Frontal cortex (tissue), 4 donors: Measurements from ENCODE around the gene CYLD. TPM values are rescaled to one million over a fixed set of nuclear protein-coding genes. Genes with fewer than 3 reads are reported as not detected.
A peak's percentile ranks its signal among the peaks of the same experiment; 100 is the strongest.

Experiments used
- DNase-seq, 2 donors: peaks; one replicate each; pipeline ENCODE4 v3.0.0; 2012; ENCODE audit warnings: low spot score in 2 of 2
- FAIRE-seq: peaks from 2 replicates; lab custom pipeline; 2012; peaks lifted over from hg19 to GRCh38; lab: Jason Lieb, UNC
- total RNA-seq: library from RNA; depleted of rRNA; stranded (reverse); fragments of >200 nt; gene quantifications from one replicate; pipeline ENCODE4 v1.2.3, GENCODE V29; 2014
- donor health status: control.
- donor health status: control.
- donor health status: control.

The CYLD gene
- total RNA-seq, 1 donor from 2014 or later, result 35.9 TPM

DNA sequence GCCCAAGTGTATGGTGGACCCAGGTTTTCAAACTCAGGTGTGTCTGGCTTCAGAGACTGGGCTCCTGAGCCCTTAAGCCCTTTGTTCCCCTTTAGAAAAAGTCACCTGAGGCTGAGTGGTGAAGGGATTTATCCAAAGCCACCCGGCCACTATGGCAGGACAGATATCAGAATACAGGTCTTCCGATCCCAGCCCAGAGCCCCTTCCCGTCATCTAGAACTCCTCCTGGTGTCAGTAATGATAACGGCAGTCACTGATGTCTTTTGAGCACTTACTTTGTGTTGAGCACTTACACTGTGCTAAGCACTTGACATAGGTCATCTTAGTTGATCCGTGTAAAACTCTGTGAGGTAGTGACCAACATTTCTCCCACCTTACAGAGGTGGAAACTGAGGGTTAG, 31.9 kb upstream of the CYLD start:
- no peak for FAIRE-seq

DNA sequence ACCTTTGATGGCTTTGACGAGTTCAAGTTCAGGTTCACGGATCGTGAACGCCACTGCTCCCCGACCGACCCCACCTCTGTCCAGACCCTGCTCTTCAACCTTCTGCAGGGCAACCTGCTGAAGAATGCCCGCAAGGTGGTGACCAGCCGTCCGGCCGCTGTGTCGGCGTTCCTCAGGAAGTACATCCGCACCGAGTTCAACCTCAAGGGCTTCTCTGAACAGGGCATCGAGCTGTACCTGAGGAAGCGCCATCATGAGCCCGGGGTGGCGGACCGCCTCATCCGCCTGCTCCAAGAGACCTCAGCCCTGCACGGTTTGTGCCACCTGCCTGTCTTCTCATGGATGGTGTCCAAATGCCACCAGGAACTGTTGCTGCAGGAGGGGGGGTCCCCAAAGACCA, 30.8 kb upstream of the CYLD start:
- FAIRE-seq (no peak), DNase-seq (no peak)

More for the DNA sequence above, 31.9 kb upstream of the CYLD start:
- DNase-seq, result no peak

- DNase-seq (peak in 1 of 2 donors; percentile 60), FAIRE-seq (no peak)
Measured at GRCh38 chr16:50711862-50712559, 29.9 kb upstream of the CYLD start.

DNA sequence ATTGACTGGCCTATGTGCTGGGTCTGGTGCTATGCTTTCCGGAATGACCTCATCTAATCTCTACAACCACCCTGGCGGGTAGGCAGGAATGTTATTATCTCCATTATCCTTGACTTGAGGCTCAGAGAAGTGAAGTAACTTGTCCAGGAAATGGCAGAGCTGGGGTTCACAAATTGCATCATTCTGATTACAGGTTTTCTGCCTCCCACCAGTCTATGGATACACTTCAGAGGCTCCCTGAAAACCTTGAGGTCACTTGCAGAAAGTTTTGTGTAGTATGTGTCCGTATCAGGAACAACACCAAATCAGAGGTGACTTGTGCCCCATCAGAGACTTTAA, 29.4 kb upstream of the CYLD start:
- DNase-seq (no peak), FAIRE-seq (no peak)

- DNase-seq (no peak), FAIRE-seq (no peak)
Measured at GRCh38 chr16:50712956-50713355, 28.9 kb upstream of the CYLD start.

DNA sequence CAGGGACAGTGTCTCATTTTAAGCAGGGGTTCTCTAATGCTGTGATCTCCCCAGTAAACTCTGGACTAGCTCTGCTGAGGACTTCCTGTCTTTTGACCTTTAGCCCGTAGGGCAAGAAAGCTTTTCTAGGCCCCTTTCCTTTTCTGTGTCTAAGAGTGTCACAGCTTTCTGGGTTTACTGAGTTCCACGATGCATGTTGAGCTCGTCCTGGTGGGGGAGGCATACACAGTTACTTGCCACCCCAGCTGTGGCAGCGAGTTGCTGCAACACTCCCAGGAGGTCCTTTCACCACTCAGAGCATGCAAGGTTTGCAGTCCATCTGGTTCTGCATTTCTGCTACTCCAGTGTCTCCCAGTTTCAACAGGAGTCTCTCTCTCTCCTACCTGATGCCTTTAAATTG, 24.8 kb upstream of the CYLD start:
- FAIRE-seq (no peak), DNase-seq (no peak)

DNA sequence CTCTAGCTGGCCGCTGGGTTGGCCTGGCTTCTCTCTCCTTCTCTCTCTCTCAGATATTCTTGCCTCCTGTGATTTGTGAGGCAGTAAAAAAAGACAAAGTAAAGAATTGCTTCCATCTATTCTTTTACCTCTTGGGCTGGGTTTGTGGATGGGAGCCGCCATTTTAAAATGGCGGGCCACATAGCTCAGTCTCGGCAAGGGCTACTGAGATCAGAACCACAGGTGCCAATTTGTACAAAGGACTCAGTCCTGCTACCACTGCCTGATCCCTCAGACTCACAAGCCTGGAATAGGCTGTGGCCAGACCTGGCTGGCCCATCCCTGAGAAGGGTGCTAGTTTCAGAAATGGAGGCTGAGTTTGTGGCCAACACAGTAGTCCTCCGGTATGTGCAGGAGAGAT, 24.4 kb upstream of the CYLD start:
- FAIRE-seq (no peak), DNase-seq (no peak)

- FAIRE-seq, result no peak
- DNase-seq, result no peak
Measured at GRCh38 chr16:50718061-50718760, 23.7 kb upstream of the CYLD start.

GRCh38 chr16:50718761-50719400, 23.0 kb upstream of the CYLD start:
- DNase-seq (no peak), FAIRE-seq (no peak)

DNA sequence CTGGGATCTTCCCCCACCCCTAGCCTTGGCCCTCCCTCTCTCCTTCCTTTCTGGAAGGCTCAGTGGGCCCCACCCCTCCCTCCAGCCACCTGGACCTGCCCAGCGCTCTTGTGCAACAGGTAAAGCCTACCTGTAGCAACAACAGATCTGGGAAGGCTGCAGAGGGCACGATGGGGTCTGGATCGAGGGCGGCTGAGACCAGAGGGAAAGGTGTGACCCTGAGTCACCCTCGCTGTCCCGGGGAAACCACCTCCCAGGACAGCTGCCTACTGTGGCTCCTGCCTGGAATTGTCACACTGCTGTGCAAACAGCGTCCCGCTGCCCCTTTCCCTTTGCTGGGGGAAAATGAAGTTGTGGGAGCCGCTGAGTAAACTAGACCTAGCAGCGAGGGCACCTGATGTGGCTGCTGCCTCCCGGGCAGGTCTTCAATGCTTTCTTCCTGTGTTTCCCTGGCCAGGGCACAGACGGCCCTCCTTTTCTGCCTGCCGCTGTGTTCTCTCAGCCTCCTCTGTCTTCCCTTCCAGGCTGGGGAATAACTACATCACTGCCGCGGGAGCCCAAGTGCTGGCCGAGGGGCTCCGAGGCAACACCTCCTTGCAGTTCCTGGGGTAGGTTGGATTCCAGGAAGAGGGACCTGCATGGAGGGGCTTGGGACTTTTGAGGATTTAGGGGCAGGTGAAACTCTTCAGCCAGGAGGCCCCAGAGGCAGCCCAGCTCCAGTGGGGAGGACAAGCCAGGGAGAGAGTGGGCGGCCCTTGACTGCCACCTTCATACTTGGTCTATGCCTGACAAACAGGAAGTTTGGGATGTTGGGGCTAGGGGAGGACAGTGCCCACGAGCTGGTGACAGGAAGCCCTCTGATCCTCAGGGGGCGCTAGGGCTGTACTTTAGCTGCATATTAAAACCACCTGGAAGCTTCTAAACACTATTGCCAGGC, 22.2 kb upstream of the CYLD start:
- FAIRE-seq, result no peak

DNA sequence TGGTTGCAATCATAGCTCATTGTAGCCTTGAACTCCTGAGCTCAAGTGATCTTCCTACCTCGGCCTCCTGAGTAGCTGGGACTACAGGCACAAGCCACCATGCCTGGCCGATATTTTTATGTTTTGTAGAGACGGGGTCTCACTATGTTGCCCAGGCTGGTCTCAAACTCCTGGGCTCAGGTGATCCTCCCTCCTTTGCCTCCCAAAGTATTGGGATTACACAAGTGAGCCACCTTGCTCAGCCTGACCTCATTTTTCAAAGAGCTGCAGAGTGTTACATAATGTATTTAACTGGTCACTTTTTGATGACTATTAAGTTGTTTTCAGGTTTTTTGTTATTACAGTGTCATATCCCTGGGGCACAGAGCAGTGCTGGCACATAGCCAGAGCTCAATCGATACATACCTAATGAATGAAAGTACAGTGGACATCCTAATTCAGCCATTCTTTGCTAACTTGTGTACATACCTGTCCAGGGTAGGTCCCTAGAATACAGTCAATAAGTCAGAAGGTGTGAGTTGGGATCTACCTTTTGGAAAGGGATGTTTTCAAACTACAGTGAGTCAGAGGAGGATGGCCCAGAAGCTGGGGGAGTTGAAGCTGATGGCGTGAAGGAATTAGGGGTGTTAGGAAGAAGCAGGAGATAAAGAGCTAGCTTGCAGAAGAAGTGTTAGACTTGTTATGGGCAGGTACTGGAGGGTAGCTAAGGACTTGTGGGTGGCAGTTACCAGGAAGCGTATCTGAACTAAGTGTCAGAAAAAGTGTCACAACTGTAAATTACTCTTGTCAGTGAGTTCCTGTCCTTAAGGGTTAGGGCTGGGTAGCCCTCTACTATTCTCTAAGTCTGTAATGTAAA, 20.1 kb upstream of the CYLD start:
- DNase-seq, result no peak
- no peak for FAIRE-seq

More for the DNA sequence above, 22.2 kb upstream of the CYLD start:
- DNase-seq, result no peak

DNA sequence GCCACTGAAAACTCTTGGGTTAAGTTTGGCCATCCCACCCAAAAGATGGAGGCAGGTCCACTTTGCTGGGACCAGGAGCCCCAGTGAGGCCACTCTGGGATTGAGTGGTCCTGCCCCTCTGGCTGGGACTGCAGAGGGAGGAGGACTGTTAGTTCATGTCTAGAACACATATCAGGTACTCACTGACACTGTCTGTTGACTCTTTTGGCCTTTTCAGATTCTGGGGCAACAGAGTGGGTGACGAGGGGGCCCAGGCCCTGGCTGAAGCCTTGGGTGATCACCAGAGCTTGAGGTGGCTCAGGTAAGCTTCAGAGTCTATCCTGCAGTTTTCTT, 19.5 kb upstream of the CYLD start:
- FAIRE-seq, result no peak
- no peak for DNase-seq

DNA sequence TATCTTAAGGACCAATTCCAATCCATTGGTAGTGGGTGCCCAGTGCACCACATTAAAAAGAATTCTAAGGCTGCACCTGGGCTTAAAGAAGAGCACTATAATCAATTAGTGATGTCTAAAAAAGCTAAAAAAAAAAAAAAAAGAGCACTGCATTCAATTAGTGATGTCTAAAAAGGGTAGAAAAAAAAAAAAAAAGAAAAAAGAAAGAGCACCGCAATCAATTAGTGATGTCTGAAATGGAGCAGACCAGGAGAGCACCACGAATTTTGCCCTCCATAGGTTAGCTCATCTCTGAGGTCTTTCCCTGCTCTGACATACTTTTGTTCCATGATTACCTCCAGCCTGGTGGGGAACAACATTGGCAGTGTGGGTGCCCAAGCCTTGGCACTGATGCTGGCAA, 18.9 kb upstream of the CYLD start:
- FAIRE-seq (no peak), DNase-seq (no peak)

GRCh38 chr16:50724306-50724705, 17.6 kb upstream of the CYLD start:
- DNase-seq, result no peak
- no peak for FAIRE-seq

DNA sequence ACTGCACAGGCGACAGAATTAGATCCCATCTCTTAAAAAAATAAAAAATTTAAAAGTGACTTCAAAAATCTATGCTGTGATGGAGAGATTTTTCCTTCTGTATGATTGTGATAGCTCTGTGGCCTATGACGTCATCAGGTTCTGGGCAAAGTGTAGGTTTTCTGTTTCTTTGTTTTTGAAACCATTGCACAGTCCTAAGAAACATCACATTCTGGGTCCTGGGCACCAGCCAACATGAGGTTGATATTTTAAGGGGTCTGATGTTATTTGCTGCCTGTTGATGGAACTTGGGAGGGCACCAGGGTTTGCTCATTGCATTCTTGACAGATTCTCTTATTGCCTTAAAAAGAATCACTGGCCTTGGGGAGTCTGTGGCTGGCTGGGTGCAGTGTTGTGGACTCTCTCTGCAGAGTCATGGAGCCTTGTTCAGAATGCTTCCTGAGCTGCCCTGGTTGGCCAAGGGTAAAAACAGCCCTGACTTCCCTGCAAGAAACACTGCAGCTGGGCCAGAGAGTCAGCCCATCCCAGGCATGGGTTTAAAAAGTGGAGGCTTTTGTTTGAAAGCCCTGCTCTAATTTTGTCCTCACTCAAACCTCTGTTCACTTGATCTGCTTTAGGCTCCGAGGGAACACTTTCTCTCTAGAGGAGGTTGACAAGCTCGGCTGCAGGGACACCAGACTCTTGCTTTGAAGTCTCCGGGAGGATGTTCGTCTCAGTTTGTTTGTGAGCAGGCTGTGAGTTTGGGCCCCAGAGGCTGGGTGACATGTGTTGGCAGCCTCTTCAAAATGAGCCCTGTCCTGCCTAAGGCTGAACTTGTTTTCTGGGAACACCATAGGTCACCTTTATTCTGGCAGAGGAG, 10.5 kb upstream of the CYLD start:
- no peak for DNase-seq
- no peak for FAIRE-seq

DNA sequence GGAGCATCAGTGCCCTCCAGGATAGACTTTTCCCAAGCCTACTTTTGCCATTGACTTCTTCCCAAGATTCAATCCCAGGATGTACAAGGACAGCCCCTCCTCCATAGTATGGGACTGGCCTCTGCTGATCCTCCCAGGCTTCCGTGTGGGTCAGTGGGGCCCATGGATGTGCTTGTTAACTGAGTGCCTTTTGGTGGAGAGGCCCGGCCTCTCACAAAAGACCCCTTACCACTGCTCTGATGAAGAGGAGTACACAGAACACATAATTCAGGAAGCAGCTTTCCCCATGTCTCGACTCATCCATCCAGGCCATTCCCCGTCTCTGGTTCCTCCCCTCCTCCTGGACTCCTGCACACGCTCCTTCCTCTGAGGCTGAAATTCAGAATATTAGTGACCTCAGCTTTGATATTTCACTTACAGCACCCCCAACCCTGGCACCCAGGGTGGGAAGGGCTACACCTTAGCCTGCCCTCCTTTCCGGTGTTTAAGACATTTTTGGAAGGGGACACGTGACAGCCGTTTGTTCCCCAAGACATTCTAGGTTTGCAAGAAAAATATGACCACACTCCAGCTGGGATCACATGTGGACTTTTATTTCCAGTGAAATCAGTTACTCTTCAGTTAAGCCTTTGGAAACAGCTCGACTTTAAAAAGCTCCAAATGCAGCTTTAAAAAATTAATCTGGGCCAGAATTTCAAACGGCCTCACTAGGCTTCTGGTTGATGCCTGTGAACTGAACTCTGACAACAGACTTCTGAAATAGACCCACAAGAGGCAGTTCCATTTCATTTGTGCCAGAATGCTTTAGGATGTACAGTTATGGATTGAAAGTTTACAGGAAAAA, 9.7 kb upstream of the CYLD start:
- FAIRE-seq (no peak), DNase-seq (no peak)

GRCh38 chr16:50733468-50733867, 8.4 kb upstream of the CYLD start:
- FAIRE-seq (no peak), DNase-seq (no peak)

GRCh38 chr16:50735629-50736122, 6.2 kb upstream of the CYLD start:
- DNase-seq (no peak), FAIRE-seq (no peak)
